ENCODE results near the gene CDC14A.
"Not testable (repeated sequence)": the region's sequence is repeated elsewhere in the genome, so short reads cannot be mapped to it uniquely, and the experiment has no call there.

The CDC14A gene

GRCh38 chr1:100400404-100400803, 48.1 kb downstream of the CDC14A start:
- peak in 2 of 3 donors; percentile 9 to 31 for DNase-seq (ENCODE audit: low read depth in 2 of 3, low spot score in 1 of 3)

- DNase-seq (ENCODE audit: low read depth in 2 of 3, low spot score in 1 of 3), result no peak
These were observed 52.5 kb downstream of the CDC14A start for GRCh38 chr1:100404821-100405220.

- not testable (repeated sequence) for DNase-seq (ENCODE audit: low read depth in 2 of 3, low spot score in 1 of 3)
These were observed 53.6 kb downstream of the CDC14A start for GRCh38 chr1:100405902-100406301.

GRCh38 chr1:100407390-100407789, 55.1 kb downstream of the CDC14A start:
- not testable (repeated sequence) for DNase-seq (ENCODE audit: low read depth in 2 of 3, low spot score in 1 of 3)

GRCh38 chr1:100411019-100411418, 58.7 kb downstream of the CDC14A start:
- no peak for DNase-seq (ENCODE audit: low read depth in 2 of 3, low spot score in 1 of 3)

GRCh38 chr1:100411574-100411973, 59.3 kb downstream of the CDC14A start:
- no peak for DNase-seq (ENCODE audit: low read depth in 2 of 3, low spot score in 1 of 3)

GRCh38 chr1:100413035-100413434, 60.7 kb downstream of the CDC14A start:
- no peak for DNase-seq (ENCODE audit: low read depth in 2 of 3, low spot score in 1 of 3)

- DNase-seq (ENCODE audit: low read depth in 2 of 3, low spot score in 1 of 3), result no peak
These were observed 62.6 kb downstream of the CDC14A start for GRCh38 chr1:100414693-100415497.

GRCh38 chr1:100415498-100415778, 63.1 kb downstream of the CDC14A start:
- no peak for DNase-seq (ENCODE audit: low read depth in 2 of 3, low spot score in 1 of 3)

- no peak for DNase-seq (ENCODE audit: low read depth in 2 of 3, low spot score in 1 of 3)
These were observed 66.8 kb downstream of the CDC14A start for GRCh38 chr1:100419072-100419471.

GRCh38 chr1:100422065-100422464, 69.8 kb downstream of the CDC14A start:
- DNase-seq (ENCODE audit: low read depth in 2 of 3, low spot score in 1 of 3), result no peak

- no peak for DNase-seq (ENCODE audit: low read depth in 2 of 3, low spot score in 1 of 3)
These were observed 71.6 kb downstream of the CDC14A start for GRCh38 chr1:100423832-100424337.

- DNase-seq (ENCODE audit: low read depth in 2 of 3, low spot score in 1 of 3), result no peak
These were observed 75.9 kb downstream of the CDC14A start for GRCh38 chr1:100428160-100428559.

GRCh38 chr1:100430325-100430756, 78.0 kb downstream of the CDC14A start:
- DNase-seq (ENCODE audit: low read depth in 2 of 3, low spot score in 1 of 3), result no peak

- no peak for DNase-seq (ENCODE audit: low read depth in 2 of 3, low spot score in 1 of 3)
These were observed 79.6 kb downstream of the CDC14A start for GRCh38 chr1:100431954-100432353.

- DNase-seq (ENCODE audit: low read depth in 2 of 3, low spot score in 1 of 3), result no peak
These were observed 81.3 kb downstream of the CDC14A start for GRCh38 chr1:100433563-100433962.

GRCh38 chr1:100434831-100435230, 82.5 kb downstream of the CDC14A start:
- no peak for DNase-seq (ENCODE audit: low read depth in 2 of 3, low spot score in 1 of 3)

GRCh38 chr1:100438375-100438774, 86.1 kb downstream of the CDC14A start:
- DNase-seq (ENCODE audit: low read depth in 2 of 3, low spot score in 1 of 3), result no peak

- no peak for DNase-seq (ENCODE audit: low read depth in 2 of 3, low spot score in 1 of 3)
These were observed 86.5 kb downstream of the CDC14A start for GRCh38 chr1:100438789-100439188.

GRCh38 chr1:100440075-100440809, 87.9 kb downstream of the CDC14A start:
- DNase-seq (ENCODE audit: low read depth in 2 of 3, low spot score in 1 of 3), result peak in 2 of 3 donors; percentile 54 to 55

- no peak for DNase-seq (ENCODE audit: low read depth in 2 of 3, low spot score in 1 of 3)
These were observed 88.8 kb downstream of the CDC14A start for GRCh38 chr1:100441146-100441545.

GRCh38 chr1:100441651-100442050, 89.3 kb downstream of the CDC14A start:
- no peak for DNase-seq (ENCODE audit: low read depth in 2 of 3, low spot score in 1 of 3)
